CD4-positive, alpha-beta T cell (primary cell): ENCODE measurements around the gene LIMCH1. TPM values are rescaled to one million over a fixed set of nuclear protein-coding genes. Genes with fewer than 3 reads are reported as not detected.

Source experiments
- ATAC-seq: fragments of 200-7000 bp; cut with Tn5 transposase; one replicate; pipeline ENCODE4 v1.10.0; 2022; ENCODE audit warnings: mild to moderate bottlenecking; ENCODE audit not compliant: poor library complexity
- CTCF ChIA-PET: fragments of 350-600 bp; sonication (Branson Sonifier 250); formaldehyde crosslinking; loops from one replicate; lab custom pipeline; 2021; ENCODE audit warnings: antibody characterized with exemption, inconsistent platforms; lab: Charles Lee
- POLR2A ChIA-PET: fragments of 350-600 bp; sonication (Branson Sonifier 250); formaldehyde crosslinking; loops from one replicate; lab custom pipeline; 2021; ENCODE audit warnings: antibody characterized with exemption, inconsistent platforms; lab: Charles Lee
- DNase-seq, 14 experiments: peaks; one replicate each; pipeline ENCODE4 v3.0.0-alpha.2; 2013 to 2020; ENCODE audit warnings: mixed read lengths in 2 of 14
- H3K27ac ChIP-seq, 2 donors: one replicate each; pipeline versions ENCODE4 v1.5.1 to v1.7.0; 2013; ENCODE audit warnings: low read length in 2 of 2, low read depth in 1 of 2, mild to moderate bottlenecking in 1 of 2
- H3K27me3 ChIP-seq, 2 experiments: 1 replicate in 1 of 2; 2 replicates in 1 of 2; pipeline versions ENCODE4 v1.6.1 to v1.7.0; 2013; ENCODE audit warnings: low read length in 2 of 2, control low read depth in 1 of 2, mild to moderate bottlenecking in 1 of 2, moderate library complexity in 1 of 2; ENCODE audit not compliant: insufficient read depth in 2 of 2, control insufficient read depth in 1 of 2
- H3K36me3 ChIP-seq: one replicate; pipeline ENCODE4 v1.6.1; 2013; ENCODE audit warnings: low read length, control low read depth; ENCODE audit not compliant: insufficient read depth
- H3K4me1 ChIP-seq: one replicate; pipeline ENCODE4 v1.6.1; 2013; ENCODE audit warnings: low read length, control low read depth; ENCODE audit not compliant: insufficient read depth
- H3K4me3 ChIP-seq: one replicate; pipeline ENCODE4 v1.5.1; 2013; ENCODE audit warnings: mild to moderate bottlenecking, low read length, moderate library complexity
- H3K9me3 ChIP-seq, 2 experiments: 1 replicate in 1 of 2; 2 replicates in 1 of 2; pipeline versions ENCODE4 v1.6.1 to v1.7.0; 2013; ENCODE audit warnings: low read length in 2 of 2, mild to moderate bottlenecking in 2 of 2, control low read depth in 1 of 2, moderate library complexity in 1 of 2; ENCODE audit not compliant: control insufficient read depth in 1 of 2, insufficient read depth in 1 of 2
- H3K27ac Mint-ChIP-seq: one replicate; pipeline ENCODE4 v1.8.0; 2020; ENCODE audit warnings: mixed read lengths
- H3K27me3 Mint-ChIP-seq: one replicate; pipeline ENCODE4 v1.8.0; 2021; ENCODE audit warnings: mixed read lengths
- H3K36me3 Mint-ChIP-seq: one replicate; pipeline ENCODE4 v1.8.0; 2021; ENCODE audit warnings: low read depth, mixed read lengths
- H3K4me1 Mint-ChIP-seq: one replicate; pipeline ENCODE4 v1.8.0; 2021; ENCODE audit warnings: low read depth, mixed read lengths
- H3K4me3 Mint-ChIP-seq: one replicate; pipeline ENCODE4 v1.8.0; 2020; ENCODE audit warnings: mild to moderate bottlenecking, mixed read lengths
- H3K9me3 Mint-ChIP-seq: one replicate; pipeline ENCODE4 v1.8.0; 2020; ENCODE audit warnings: mixed read lengths
- intact Hi-C, 2 experiments: fragments of 100-400 bp; cut with DNase I in 1 of 2; cut with micrococcal nuclease in 1 of 2; formaldehyde crosslinking; loops; one replicate each; pipeline versions ENCODE4 v1.15.1 to v1.9.0; 2023 to 2025; cut with DNase I, micrococcal nuclease
- total RNA-seq, 174 experiments: library from RNA in 2 of 174; stranded (reverse) in 2 of 174; gene quantifications; one replicate each; pipeline ENCODE4 v1.2.3 and lab custom pipeline; 2021 to 2026
- TF ChIP-seq, protein P1 (sequence below): fragments of 200-600 bp; IDR thresholded peaks from one replicate; pipeline ENCODE4 v1.8.0; 2022; ENCODE audit warnings: antibody characterized with exemption, mild to moderate bottlenecking

The LIMCH1 gene
- total RNA-seq, 2 experiments from 2014 or later: not detected

DNA sequence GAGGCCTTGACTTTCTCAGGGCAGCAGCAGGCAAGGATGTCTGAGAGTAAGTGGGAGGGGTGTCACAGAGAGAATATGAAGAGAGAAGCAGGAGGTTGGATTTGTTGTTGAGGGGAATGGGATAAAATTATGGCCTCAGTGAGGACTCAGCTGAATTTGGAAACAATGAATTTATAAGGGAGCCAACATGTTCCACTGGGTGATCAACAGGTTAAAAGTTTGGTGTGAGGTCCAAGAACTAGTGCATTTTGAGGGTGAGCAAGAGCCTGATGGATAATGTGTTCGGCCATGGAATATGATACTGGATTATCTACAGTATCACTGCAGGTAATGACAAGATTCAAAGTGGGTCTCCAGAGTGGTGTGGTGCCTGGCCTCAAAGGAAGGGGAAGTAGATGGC lies 33.5 kb downstream of the LIMCH1 start:
- no peaks in the 10 kb centered on the region for H3K27me3 ChIP-seq
- no peaks in the 10 kb centered on the region for H3K36me3 ChIP-seq
- POLR2A ChIA-PET: no interaction called here
- Mint-ChIP-seq H3K27ac (no peak overlapping the region), H3K4me1 (no peaks in the 10 kb centered on the region), H3K36me3 (no peaks in the 10 kb centered on the region), H3K4me3 (no peak overlapping the region), H3K9me3 (no peaks in the 10 kb centered on the region), H3K27me3 (peaks cover under 1% of the 10 kb centered on the region)
- CTCF ChIA-PET: no interaction called here
- no peak overlapping the region for H3K27ac ChIP-seq
- intact Hi-C loops: no loop called here
- H3K9me3 ChIP-seq: no peaks in the 10 kb centered on the region
- DNase-seq (no peak), ATAC-seq (no peak)
- TF ChIP-seq, protein P1, sequence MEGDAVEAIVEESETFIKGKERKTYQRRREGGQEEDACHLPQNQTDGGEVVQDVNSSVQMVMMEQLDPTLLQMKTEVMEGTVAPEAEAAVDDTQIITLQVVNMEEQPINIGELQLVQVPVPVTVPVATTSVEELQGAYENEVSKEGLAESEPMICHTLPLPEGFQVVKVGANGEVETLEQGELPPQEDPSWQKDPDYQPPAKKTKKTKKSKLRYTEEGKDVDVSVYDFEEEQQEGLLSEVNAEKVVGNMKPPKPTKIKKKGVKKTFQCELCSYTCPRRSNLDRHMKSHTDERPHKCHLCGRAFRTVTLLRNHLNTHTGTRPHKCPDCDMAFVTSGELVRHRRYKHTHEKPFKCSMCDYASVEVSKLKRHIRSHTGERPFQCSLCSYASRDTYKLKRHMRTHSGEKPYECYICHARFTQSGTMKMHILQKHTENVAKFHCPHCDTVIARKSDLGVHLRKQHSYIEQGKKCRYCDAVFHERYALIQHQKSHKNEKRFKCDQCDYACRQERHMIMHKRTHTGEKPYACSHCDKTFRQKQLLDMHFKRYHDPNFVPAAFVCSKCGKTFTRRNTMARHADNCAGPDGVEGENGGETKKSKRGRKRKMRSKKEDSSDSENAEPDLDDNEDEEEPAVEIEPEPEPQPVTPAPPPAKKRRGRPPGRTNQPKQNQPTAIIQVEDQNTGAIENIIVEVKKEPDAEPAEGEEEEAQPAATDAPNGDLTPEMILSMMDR: no peak
- no peak overlapping the region for H3K4me3 ChIP-seq
- no peaks in the 10 kb centered on the region for H3K4me1 ChIP-seq

DNA sequence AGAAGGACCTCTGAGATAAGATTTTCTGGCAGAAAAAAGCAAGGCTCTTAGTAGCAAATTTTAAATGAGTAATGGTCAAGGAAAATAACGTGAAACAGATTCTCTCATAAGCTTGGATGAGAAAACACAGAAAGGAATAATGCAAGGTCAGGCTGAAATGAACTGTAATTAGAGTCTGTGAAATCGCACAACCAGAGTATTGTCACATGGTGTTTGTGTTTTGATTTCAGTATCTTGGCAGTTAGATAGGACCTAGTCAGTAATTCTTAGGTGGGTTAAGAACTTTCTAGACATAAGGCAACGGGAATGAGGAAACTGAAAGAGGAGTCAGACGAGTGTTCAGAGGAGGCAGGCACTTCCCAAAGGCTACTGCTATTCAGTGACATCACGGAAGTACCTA lies 34.6 kb downstream of the LIMCH1 start:
- no peak for ATAC-seq
- Histone ChIP-seq H3K4me3 (no peak overlapping the region), H3K27ac (no peak overlapping the region), H3K9me3 (no peaks in the 10 kb centered on the region), H3K4me1 (no peaks in the 10 kb centered on the region), H3K27me3 (no peaks in the 10 kb centered on the region), H3K36me3 (no peaks in the 10 kb centered on the region)
- no peak for DNase-seq
- H3K9me3 Mint-ChIP-seq: no peaks in the 10 kb centered on the region
- TF ChIP-seq, protein P1: no peak
- CTCF ChIA-PET: no interaction called here
- H3K27ac Mint-ChIP-seq: no peak overlapping the region
- no peaks in the 10 kb centered on the region for H3K36me3 Mint-ChIP-seq
- no peaks in the 10 kb centered on the region for H3K4me1 Mint-ChIP-seq
- intact Hi-C loops: no loop called here
- H3K27me3 Mint-ChIP-seq: no peaks in the 10 kb centered on the region
- no peak overlapping the region for H3K4me3 Mint-ChIP-seq
- POLR2A ChIA-PET: no interaction called here

DNA sequence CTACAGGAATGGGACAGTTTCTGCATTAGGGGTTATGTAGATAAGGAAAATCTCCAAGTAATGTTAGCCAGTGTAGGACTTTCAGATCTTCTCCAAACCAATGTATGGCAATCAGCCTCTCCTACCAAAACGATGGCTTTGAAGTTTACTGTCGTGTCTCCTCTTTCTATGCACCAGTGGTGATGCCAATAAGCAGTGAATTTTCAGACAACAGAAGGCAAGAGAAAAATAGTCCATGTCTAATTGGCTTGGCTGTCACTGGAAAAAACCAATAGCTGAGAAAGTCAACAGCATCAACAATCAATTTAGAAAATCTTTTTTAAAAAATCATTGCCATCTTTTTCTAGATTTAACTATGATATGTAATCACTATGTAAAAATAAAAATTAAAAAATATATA lies 35.0 kb downstream of the LIMCH1 start:
- Mint-ChIP-seq H3K4me1 (no peaks in the 10 kb centered on the region), H3K36me3 (no peaks in the 10 kb centered on the region), H3K9me3 (no peaks in the 10 kb centered on the region), H3K27me3 (no peaks in the 10 kb centered on the region), H3K27ac (no peak overlapping the region), H3K4me3 (no peak overlapping the region)
- Histone ChIP-seq H3K27ac (no peak overlapping the region), H3K4me1 (no peaks in the 10 kb centered on the region), H3K36me3 (no peaks in the 10 kb centered on the region), H3K9me3 (no peaks in the 10 kb centered on the region), H3K27me3 (no peaks in the 10 kb centered on the region), H3K4me3 (no peak overlapping the region)
- TF ChIP-seq, protein P1: no peak
- intact Hi-C loops: no loop called here
- DNase-seq (no peak), ATAC-seq (no peak)
- ChIA-PET CTCF (no interaction called here), POLR2A (no interaction called here)
